HG03097 (cell line): ENCODE results near the gene TMPRSS2.

Source experiments
- ATAC-seq: cut with Tn5 transposase; IDR thresholded peaks from one replicate; pipeline ENCODE4 v1.9.1; 2021; ENCODE audit not compliant: unreplicated experiment, low FRiP score

TMPRSS2 gene

GRCh38 chr21:41482980-41483379 lies 25.0 kb downstream of the TMPRSS2 start:
- ATAC-seq: no peak

GRCh38 chr21:41482301-41482700 lies 25.7 kb downstream of the TMPRSS2 start:
- ATAC-seq: no peak

GRCh38 chr21:41481191-41481590 lies 26.8 kb downstream of the TMPRSS2 start:
- no peak for ATAC-seq

GRCh38 chr21:41480086-41480690 lies 27.8 kb downstream of the TMPRSS2 start:
- ATAC-seq: no peak

GRCh38 chr21:41479686-41480085 lies 28.3 kb downstream of the TMPRSS2 start:
- ATAC-seq: no peak

- ATAC-seq: no peak
Observed at GRCh38 chr21:41478319-41479177, 29.4 kb downstream of the TMPRSS2 start.

- no peak for ATAC-seq
Observed at GRCh38 chr21:41477641-41478318, 30.2 kb downstream of the TMPRSS2 start.

- ATAC-seq: no peak
Observed at GRCh38 chr21:41475714-41476420, 32.1 kb downstream of the TMPRSS2 start.

- ATAC-seq: no peak
Observed at GRCh38 chr21:41472753-41473548, 35.0 kb downstream of the TMPRSS2 start.

GRCh38 chr21:41470054-41470453 lies 37.9 kb downstream of the TMPRSS2 start:
- no peak for ATAC-seq

- ATAC-seq: no peak
Observed at GRCh38 chr21:41466024-41466820, 41.7 kb downstream of the TMPRSS2 start.

GRCh38 chr21:41465176-41465781 lies 42.7 kb downstream of the TMPRSS2 start:
- no peak for ATAC-seq

GRCh38 chr21:41460578-41461527 lies 47.1 kb downstream of the TMPRSS2 start:
- no peak for ATAC-seq

- no peak for ATAC-seq
Observed at GRCh38 chr21:41459884-41460534, 47.9 kb downstream of the TMPRSS2 start.

GRCh38 chr21:41458559-41458958 lies 49.4 kb downstream of the TMPRSS2 start:
- no peak for ATAC-seq

- ATAC-seq: no peak
Observed at GRCh38 chr21:41458121-41458520, 49.8 kb downstream of the TMPRSS2 start.

GRCh38 chr21:41453761-41454160 lies 54.2 kb downstream of the TMPRSS2 start:
- no peak for ATAC-seq
